22Rv1 (cell line): ENCODE data around the gene JAGN1.
"Not testable (repeated sequence)": the region's sequence is repeated elsewhere in the genome, so short reads cannot be mapped to it uniquely, and the experiment has no call there.

Source experiments
- H3K27ac ChIP-seq: fragments of 450-650 bp; 2 replicates; pipeline ENCODE4 v1.5.1; 2017
- ZFX ChIP-seq: fragments of 450-650 bp; IDR thresholded peaks from 2 replicates; pipeline ENCODE4 v1.6.1; 2017; ENCODE audit warnings: antibody characterized with exemption, borderline replicate concordance
- TF ChIP-seq, protein P1 (sequence below): fragments of 450-650 bp; IDR thresholded peaks from 2 replicates; pipeline ENCODE4 v1.5.1; 2017; ENCODE audit warnings: mild to moderate bottlenecking

Gene JAGN1

DNA sequence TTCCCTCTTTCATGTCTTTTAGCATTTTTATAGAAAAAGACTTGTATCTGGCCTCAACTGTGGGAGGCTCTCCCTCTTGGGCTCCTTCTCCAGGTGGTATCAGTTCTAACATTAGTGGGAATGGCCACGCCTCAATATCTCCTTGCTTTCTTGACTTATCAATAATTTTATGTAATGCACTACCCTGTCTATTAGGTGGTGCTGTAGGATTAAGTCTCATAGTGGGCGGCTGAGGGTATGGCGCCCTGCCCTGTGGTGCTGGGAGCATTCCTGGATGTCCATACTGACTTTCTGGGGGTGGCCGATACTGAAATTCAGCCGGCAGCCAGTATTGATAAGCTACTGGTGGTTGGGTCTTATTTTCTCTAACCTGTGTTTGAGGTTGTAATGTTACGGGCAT lies 37.9 kb upstream of the JAGN1 start:
- no peak overlapping the region for H3K27ac ChIP-seq
- TF ChIP-seq, protein P1, sequence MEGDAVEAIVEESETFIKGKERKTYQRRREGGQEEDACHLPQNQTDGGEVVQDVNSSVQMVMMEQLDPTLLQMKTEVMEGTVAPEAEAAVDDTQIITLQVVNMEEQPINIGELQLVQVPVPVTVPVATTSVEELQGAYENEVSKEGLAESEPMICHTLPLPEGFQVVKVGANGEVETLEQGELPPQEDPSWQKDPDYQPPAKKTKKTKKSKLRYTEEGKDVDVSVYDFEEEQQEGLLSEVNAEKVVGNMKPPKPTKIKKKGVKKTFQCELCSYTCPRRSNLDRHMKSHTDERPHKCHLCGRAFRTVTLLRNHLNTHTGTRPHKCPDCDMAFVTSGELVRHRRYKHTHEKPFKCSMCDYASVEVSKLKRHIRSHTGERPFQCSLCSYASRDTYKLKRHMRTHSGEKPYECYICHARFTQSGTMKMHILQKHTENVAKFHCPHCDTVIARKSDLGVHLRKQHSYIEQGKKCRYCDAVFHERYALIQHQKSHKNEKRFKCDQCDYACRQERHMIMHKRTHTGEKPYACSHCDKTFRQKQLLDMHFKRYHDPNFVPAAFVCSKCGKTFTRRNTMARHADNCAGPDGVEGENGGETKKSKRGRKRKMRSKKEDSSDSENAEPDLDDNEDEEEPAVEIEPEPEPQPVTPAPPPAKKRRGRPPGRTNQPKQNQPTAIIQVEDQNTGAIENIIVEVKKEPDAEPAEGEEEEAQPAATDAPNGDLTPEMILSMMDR: no peak
- TF ChIP-seq ZFX: no peak

DNA sequence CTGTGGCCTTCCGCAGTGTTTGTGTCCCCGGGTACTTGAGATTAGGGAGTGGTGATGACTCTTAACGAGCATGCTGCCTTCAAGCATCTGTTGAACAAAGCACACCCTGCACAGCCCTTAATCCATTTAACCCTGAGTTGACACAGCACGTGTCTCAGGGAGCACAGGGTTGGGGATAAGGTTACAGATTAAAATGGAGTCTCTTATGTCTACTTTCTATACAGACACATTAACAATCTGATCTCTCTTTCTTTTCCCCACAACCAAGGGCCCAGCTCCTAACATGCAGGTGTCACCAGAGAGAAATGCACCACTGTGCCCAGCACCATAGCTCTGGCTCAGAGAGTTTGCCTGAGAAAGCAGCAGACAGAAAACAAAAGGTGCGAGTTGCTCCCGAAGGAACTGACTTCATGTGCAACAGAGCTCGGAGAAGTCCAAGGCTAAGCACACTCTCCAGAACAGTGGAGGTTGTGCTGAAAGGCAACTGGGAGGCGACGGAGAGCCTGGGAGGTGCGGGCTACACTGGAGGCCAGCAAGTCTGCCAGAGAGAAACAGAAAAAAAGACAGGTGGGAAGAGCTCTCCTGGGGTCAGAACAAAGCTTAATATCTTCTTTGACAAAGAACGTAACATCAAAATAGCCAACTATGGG lies 36.0 kb upstream of the JAGN1 start:
- not testable (repeated sequence) for H3K27ac ChIP-seq

GRCh38 chr3:9855594-9855993 lies 34.8 kb upstream of the JAGN1 start:
- H3K27ac ChIP-seq: no peak overlapping the region
- TF ChIP-seq, protein P1: no peak
- TF ChIP-seq ZFX: no peak

- no peak for TF ChIP-seq ZFX
- TF ChIP-seq, protein P1: no peak
- H3K27ac ChIP-seq: no peak overlapping the region
Observed at GRCh38 chr3:9859530-9860025, 30.8 kb upstream of the JAGN1 start.

DNA sequence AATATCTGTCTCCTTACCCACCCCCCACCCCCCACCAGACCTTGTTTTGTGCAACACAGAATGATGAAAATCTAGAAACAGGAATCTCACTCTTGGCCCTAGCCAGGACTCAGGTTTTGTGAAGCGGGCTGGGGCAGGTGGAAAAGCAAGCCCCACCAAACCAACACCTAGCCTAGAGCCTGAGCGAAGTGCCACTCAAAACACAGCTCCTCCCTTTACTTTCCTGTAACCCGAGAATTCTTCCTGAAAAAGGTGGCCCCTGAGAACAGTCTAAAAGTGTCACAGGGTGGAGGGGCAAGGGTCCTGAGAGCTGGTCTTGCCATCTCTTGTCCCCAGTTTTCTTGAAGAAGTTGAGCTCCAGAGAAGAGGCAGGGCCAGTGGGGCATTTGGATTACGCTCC lies 29.2 kb upstream of the JAGN1 start:
- TF ChIP-seq ZFX: no peak
- TF ChIP-seq, protein P1: no peak

GRCh38 chr3:9861626-9862130 lies 28.7 kb upstream of the JAGN1 start:
- TF ChIP-seq, protein P1: no peak
- TF ChIP-seq ZFX: no peak
- H3K27ac ChIP-seq: no peak overlapping the region

More for the DNA sequence above, 29.2 kb upstream of the JAGN1 start:
- H3K27ac ChIP-seq: no peak overlapping the region

GRCh38 chr3:9862391-9863057 lies 27.9 kb upstream of the JAGN1 start:
- TF ChIP-seq ZFX: no peak
- TF ChIP-seq, protein P1: peak; percentile 30; the same call in 1 of the 2 replicates
- H3K27ac ChIP-seq: no peak overlapping the region
